ENCODE data around the gene CDK14. TPM values are rescaled to one million over a fixed set of nuclear protein-coding genes. Genes with fewer than 3 reads are reported as not detected.

The CDK14 gene
- total RNA-seq, 4 donors from 2014 or later: 22.2 to 36.3 (median 28.6) TPM

DNA sequence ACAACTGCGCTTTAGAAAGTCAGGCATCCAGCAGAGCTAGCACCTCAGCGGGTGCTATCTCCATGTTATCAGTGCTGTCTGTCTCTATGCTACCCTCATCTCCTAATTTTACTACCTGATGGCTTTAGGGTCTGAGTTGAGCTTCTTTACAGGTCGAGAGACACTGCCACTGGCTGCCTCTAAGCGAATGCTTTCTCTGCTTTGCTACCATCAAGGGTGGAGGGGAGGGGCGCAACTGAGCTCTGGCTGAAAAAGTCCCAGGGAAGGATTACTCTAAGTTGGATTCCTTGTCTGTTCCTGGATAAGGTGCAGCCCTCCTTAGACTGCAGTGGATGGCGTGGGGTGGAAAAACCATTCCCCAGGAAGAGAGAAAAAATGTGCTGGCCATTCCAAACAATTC, 105.7 kb downstream of the CDK14 start:
- Histone ChIP-seq H3K4me1 (peaks cover 0 to 20% (median 3%) of the 10 kb centered on the region in 4 donors), H3K36me3 (no peaks in the 10 kb centered on the region), H3K27ac (peak overlapping the region in 2 of 4 donors; percentile 68 to 72), H3K27me3 (no peaks in the 10 kb centered on the region), H3K9me3 (no peaks in the 10 kb centered on the region), H3K4me3 (peak overlapping the region in 1 of 4 donors; percentile 36)
- DNase-seq (ENCODE audit: low spot score in 2 of 2): no peak
- WGBS, 2 donors: 62 to 67% methylated on average over 6 of the region's 6 CpGs
- no peak for TF ChIP-seq EP300 (IDR thresholded peaks at IDR 0.05)
- TF ChIP-seq POLR2A (IDR thresholded peaks at IDR 0.05): no peak
- TF ChIP-seq, protein P1, sequence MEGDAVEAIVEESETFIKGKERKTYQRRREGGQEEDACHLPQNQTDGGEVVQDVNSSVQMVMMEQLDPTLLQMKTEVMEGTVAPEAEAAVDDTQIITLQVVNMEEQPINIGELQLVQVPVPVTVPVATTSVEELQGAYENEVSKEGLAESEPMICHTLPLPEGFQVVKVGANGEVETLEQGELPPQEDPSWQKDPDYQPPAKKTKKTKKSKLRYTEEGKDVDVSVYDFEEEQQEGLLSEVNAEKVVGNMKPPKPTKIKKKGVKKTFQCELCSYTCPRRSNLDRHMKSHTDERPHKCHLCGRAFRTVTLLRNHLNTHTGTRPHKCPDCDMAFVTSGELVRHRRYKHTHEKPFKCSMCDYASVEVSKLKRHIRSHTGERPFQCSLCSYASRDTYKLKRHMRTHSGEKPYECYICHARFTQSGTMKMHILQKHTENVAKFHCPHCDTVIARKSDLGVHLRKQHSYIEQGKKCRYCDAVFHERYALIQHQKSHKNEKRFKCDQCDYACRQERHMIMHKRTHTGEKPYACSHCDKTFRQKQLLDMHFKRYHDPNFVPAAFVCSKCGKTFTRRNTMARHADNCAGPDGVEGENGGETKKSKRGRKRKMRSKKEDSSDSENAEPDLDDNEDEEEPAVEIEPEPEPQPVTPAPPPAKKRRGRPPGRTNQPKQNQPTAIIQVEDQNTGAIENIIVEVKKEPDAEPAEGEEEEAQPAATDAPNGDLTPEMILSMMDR (IDR thresholded peaks at IDR 0.05): no peak

DNA sequence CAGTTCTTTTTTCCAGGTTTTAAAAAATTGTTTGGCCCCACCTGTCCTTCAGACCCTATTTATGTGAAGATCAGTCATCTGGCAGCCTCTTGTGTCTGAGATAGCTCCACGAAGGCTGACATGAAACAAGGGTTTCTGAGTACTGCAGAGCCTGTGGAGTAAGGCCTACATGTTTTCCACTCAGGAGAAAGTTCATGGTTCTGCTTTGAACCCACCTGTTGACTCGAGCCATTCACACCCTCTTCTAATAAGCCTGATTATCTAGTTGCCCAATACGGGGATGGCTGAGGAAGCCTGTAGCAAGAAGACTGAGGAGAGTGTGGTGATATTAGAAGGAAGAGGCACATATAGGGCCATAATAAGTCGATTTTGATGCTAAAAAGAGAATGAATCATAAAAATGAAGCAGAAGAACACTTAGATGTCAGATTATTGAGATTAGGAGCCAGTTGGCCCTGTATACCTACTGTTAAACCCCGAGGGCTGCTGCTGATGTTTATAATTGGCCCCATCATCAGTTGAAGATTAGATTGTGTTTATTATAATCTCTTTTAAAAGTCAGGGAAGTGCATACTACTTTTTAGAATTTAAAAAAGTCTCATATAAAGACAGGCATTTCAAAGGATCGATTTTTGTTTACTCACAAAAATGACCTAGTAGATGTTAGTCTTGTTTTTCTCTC, 109.4 kb downstream of the CDK14 start:
- H3K9me3 ChIP-seq: no peaks in the 10 kb centered on the region
- H3K4me1 ChIP-seq: peaks cover 0 to 30% (median 10%) of the 10 kb centered on the region in 4 donors
- WGBS, 2 donors: 69 to 72% methylated on average over 6 of the region's 6 CpGs
- TF ChIP-seq, protein P1 (IDR thresholded peaks at IDR 0.05): no peak
- TF ChIP-seq EP300 (IDR thresholded peaks at IDR 0.05): no peak
- TF ChIP-seq POLR2A (IDR thresholded peaks at IDR 0.05): no peak
- DNase-seq (ENCODE audit: low spot score in 2 of 2): no peak
- no peak overlapping the region for H3K4me3 ChIP-seq
- no peak overlapping the region for H3K27ac ChIP-seq
- no peaks in the 10 kb centered on the region for H3K27me3 ChIP-seq
- H3K36me3 ChIP-seq: no peaks in the 10 kb centered on the region

DNA sequence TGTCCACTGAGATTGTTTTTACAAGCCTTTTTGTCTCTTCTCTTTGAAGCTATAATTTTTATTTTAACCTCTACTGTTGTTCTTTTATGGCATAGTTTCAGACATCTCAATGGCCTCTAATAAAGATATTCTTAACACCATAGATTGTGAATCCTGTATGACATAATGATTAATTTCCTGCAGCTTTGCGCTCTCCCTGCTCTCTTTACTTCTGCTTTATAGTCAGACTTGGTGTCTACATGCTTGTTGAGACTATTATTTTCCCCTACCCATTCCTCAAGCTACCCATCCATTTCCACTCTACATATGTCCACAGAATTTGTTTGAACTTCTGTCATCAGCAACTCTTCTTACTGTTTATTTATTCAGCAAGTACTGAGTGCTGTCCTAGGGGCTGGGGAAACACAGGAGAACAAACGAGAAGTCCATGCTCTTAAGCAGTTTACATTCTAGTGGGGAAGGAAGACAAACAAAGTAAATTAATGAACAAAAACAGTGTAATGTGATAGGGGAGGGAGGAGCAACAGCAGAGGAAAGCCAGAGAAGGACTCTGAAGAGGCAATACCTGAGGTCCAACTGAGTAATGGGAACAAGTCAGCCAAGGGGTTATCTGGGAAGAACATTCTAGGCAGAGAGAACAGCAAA, 110.1 kb downstream of the CDK14 start:
- Histone ChIP-seq H3K4me3 (no peak overlapping the region), H3K27ac (no peak overlapping the region), H3K9me3 (no peaks in the 10 kb centered on the region), H3K36me3 (no peaks in the 10 kb centered on the region), H3K27me3 (no peaks in the 10 kb centered on the region), H3K4me1 (peaks cover 0 to 30% (median 10%) of the 10 kb centered on the region in 4 donors)
- 76 to 86% methylated on average over 2 of the region's 2 CpGs for WGBS, 2 donors
- no peak for TF ChIP-seq EP300 (IDR thresholded peaks at IDR 0.05)
- TF ChIP-seq POLR2A (IDR thresholded peaks at IDR 0.05): no peak
- TF ChIP-seq, protein P1 (IDR thresholded peaks at IDR 0.05): no peak
- DNase-seq (ENCODE audit: low spot score in 2 of 2): no peak

- Histone ChIP-seq H3K4me1 (peaks cover 0 to 24% (median 10%) of the 10 kb centered on the region in 4 donors), H3K36me3 (no peaks in the 10 kb centered on the region), H3K4me3 (peak overlapping the region in 1 of 4 donors; percentile 10), H3K27ac (no peak overlapping the region), H3K9me3 (no peaks in the 10 kb centered on the region), H3K27me3 (no peaks in the 10 kb centered on the region)
- 71 to 73% methylated on average over 5 of the region's 5 CpGs for WGBS, 2 donors
- no peak for DNase-seq (ENCODE audit: low spot score in 2 of 2)
- TF ChIP-seq, protein P1 (IDR thresholded peaks at IDR 0.05): peak in 2 of 5 experiments; percentile 7 to 52
- TF ChIP-seq POLR2A (IDR thresholded peaks at IDR 0.05): no peak
Observed at GRCh38 chr7:90708841-90709317, 112.8 kb downstream of the CDK14 start.
